Transverse colon (tissue), 4 donors: ENCODE data around the gene NOTO. TPM values are rescaled to one million over a fixed set of nuclear protein-coding genes. Genes with fewer than 3 reads are reported as not detected.

Experiments used
- DNase-seq: peaks from one replicate; pipeline ENCODE4 v3.0.0-alpha.2; 2019
- H3K27ac ChIP-seq, 4 donors: fragments of 200-600 bp; sonication (generic); 2 replicates each; pipeline ENCODE4 v1.5.1; 2016 to 2018; ENCODE audit warnings: inconsistent platforms in 4 of 4
- H3K27me3 ChIP-seq: fragments of 200-600 bp; sonication (generic); 2 replicates; pipeline ENCODE4 v1.5.1; 2017; ENCODE audit warnings: inconsistent platforms
- H3K36me3 ChIP-seq, 4 donors: fragments of 200-600 bp; sonication (generic); 2 replicates each; pipeline ENCODE4 v1.5.1; 2017 to 2019; ENCODE audit warnings: inconsistent platforms in 4 of 4
- H3K4me1 ChIP-seq, 4 donors: fragments of 200-600 bp; sonication (generic); 2 replicates each; pipeline ENCODE4 v1.5.1; 2017 to 2020; ENCODE audit warnings: inconsistent platforms in 4 of 4
- H3K4me3 ChIP-seq, 4 donors: fragments of 200-600 bp; sonication (generic); 1 replicate in 1 of 4; 2 replicates in 3 of 4; pipeline versions ENCODE4 v1.5.1 to v1.6.1; 2017 to 2019; ENCODE audit warnings: inconsistent platforms in 4 of 4
- H3K9me3 ChIP-seq, 2 donors: fragments of 200-600 bp; sonication (generic); 2 replicates each; pipeline ENCODE4 v1.5.1; 2017 to 2019; ENCODE audit warnings: inconsistent platforms in 2 of 2
- CTCF ChIP-seq, 5 experiments: fragments of 200-600 bp in 3 of 5; fragments of 450-650 bp in 2 of 5; sonication (generic) in 3 of 5; IDR thresholded peaks; 1 replicate in 2 of 5; 2 replicates in 3 of 5; pipeline ENCODE4 v1.5.1; 2016 to 2017; ENCODE audit warnings: antibody characterized with exemption in 5 of 5, inconsistent platforms in 3 of 5, mild to moderate bottlenecking in 2 of 5, moderate library complexity in 1 of 5
- EP300 ChIP-seq: sonication (generic); formaldehyde crosslinking; IDR thresholded peaks from one replicate; pipeline ENCODE4 v1.6.1; 2017; ENCODE audit warnings: antibody characterized with exemption, low read depth
- POLR2A ChIP-seq: fragments of 450-650 bp; IDR thresholded peaks from one replicate; pipeline ENCODE4 v1.6.1; 2016; ENCODE audit warnings: antibody characterized with exemption, mild to moderate bottlenecking, moderate library complexity
- POLR2AphosphoS5 ChIP-seq, 3 donors: sonication (generic); formaldehyde crosslinking; IDR thresholded peaks; one replicate each; pipeline ENCODE4 v1.6.1; 2016; ENCODE audit warnings: antibody characterized with exemption in 3 of 3
- WGBS, 2 donors: methylation state at CpG; one replicate each; pipeline ENCODE4 v1.1.5; 2018; ENCODE audit warnings: low coverage in 1 of 2; 5-methylcytosine and 5-hydroxymethylcytosine counted together
- in situ Hi-C, 4 donors: fragments of 200-750 bp; cut with MboI; loops; one replicate each; pipeline versions ENCODE4 v1.15.0 to v1.15.1; 2017; ENCODE audit warnings: low sequenced_read_pairs in 3 of 4, low pct_ligation_motif_present in 1 of 4, low pct_unique_long_range_greater_than_20kb in 1 of 4
- intact Hi-C: fragments of 100-400 bp; cut with DNase I; formaldehyde crosslinking; loops from one replicate; pipeline ENCODE4 v1.15.1; 2023; ENCODE audit warnings: low total_unique reads
- total RNA-seq, 4 donors: library from RNA; depleted of rRNA; stranded (reverse); fragments of >200 nt; gene quantifications; one replicate each; pipeline ENCODE4 v1.1.0, GENCODE V29; 2016

The NOTO gene
- total RNA-seq, 4 donors from 2014 or later: not detected

- no peak overlapping the region for H3K4me3 ChIP-seq
- no peaks in the 10 kb centered on the region for H3K4me1 ChIP-seq
- DNase-seq: no peak
- in situ Hi-C loops (no loop called here), intact Hi-C loops (no loop called here)
- no peaks in the 10 kb centered on the region for H3K9me3 ChIP-seq
- WGBS, 2 donors: 92% methylated on average over 7 of the region's 8 CpGs; no CpG with 5 or more reads in 1 of the 2 donors
- H3K27ac ChIP-seq: no peak overlapping the region
- TF ChIP-seq CTCF (IDR thresholded peaks at IDR 0.05): no peak
- TF ChIP-seq EP300: no peak
- TF ChIP-seq POLR2AphosphoS5 (IDR thresholded peaks at IDR 0.05): no peak
- TF ChIP-seq POLR2A: no peak
- peaks cover 0 to 4% (median 0%) of the 10 kb centered on the region in 4 donors for H3K36me3 ChIP-seq
- no peaks in the 10 kb centered on the region for H3K27me3 ChIP-seq
Measured at GRCh38 chr2:73258186-73258912, 56.0 kb downstream of the NOTO start.

GRCh38 chr2:73258913-73259215 is 56.5 kb downstream of the NOTO start:
- intact Hi-C loops: no loop called here
- Histone ChIP-seq H3K9me3 (no peaks in the 10 kb centered on the region), H3K4me3 (no peak overlapping the region), H3K4me1 (no peaks in the 10 kb centered on the region), H3K36me3 (no peaks in the 10 kb centered on the region), H3K27me3 (no peaks in the 10 kb centered on the region), H3K27ac (no peak overlapping the region)
- no peak for TF ChIP-seq POLR2AphosphoS5 (IDR thresholded peaks at IDR 0.05)
- no peak for TF ChIP-seq CTCF (IDR thresholded peaks at IDR 0.05)
- TF ChIP-seq EP300: no peak
- TF ChIP-seq POLR2A: no peak
- in situ Hi-C loops: no loop called here
- WGBS, 2 donors: 97% methylated on average over 4 of the region's 9 CpGs; no CpG with 5 or more reads in 1 of the 2 donors
- DNase-seq: no peak

GRCh38 chr2:73259276-73259675 is 56.9 kb downstream of the NOTO start:
- 93 to 100% methylated on average over 1 to 8 of the region's 8 CpGs for WGBS, 2 donors
- intact Hi-C loops (no loop called here), in situ Hi-C loops (no loop called here)
- DNase-seq: no peak
- Histone ChIP-seq H3K4me1 (no peaks in the 10 kb centered on the region), H3K27me3 (no peaks in the 10 kb centered on the region), H3K27ac (no peak overlapping the region), H3K4me3 (no peak overlapping the region), H3K9me3 (no peaks in the 10 kb centered on the region), H3K36me3 (no peaks in the 10 kb centered on the region)
- TF ChIP-seq POLR2AphosphoS5 (IDR thresholded peaks at IDR 0.05): no peak
- TF ChIP-seq CTCF (IDR thresholded peaks at IDR 0.05): no peak
- TF ChIP-seq POLR2A: no peak
- TF ChIP-seq EP300: no peak

- H3K36me3 ChIP-seq: no peaks in the 10 kb centered on the region
- no peaks in the 10 kb centered on the region for H3K27me3 ChIP-seq
- intact Hi-C loops: no loop called here
- H3K4me3 ChIP-seq: no peak overlapping the region
- DNase-seq: no peak
- 68% methylated on average over 4 of the region's 4 CpGs; no CpG with 5 or more reads in 1 of the 2 donors for WGBS, 2 donors
- in situ Hi-C loops: no loop called here
- H3K9me3 ChIP-seq: no peaks in the 10 kb centered on the region
- TF ChIP-seq CTCF (IDR thresholded peaks at IDR 0.05): no peak
- no peak for TF ChIP-seq POLR2AphosphoS5 (IDR thresholded peaks at IDR 0.05)
- no peak for TF ChIP-seq EP300
- TF ChIP-seq POLR2A: no peak
- H3K27ac ChIP-seq: no peak overlapping the region
- no peaks in the 10 kb centered on the region for H3K4me1 ChIP-seq
Measured at GRCh38 chr2:73259704-73260337, 57.4 kb downstream of the NOTO start.
